HG03571 (cell line): ENCODE measurements around the gene CD300C.
"Not testable (repeated sequence)": the region's sequence is repeated elsewhere in the genome, so short reads cannot be mapped to it uniquely, and the experiment has no call there.

Source experiments
- ATAC-seq: cut with Tn5 transposase; IDR thresholded peaks from one replicate; pipeline ENCODE4 v1.9.1; 2021; ENCODE audit not compliant: unreplicated experiment

The CD300C gene

DNA sequence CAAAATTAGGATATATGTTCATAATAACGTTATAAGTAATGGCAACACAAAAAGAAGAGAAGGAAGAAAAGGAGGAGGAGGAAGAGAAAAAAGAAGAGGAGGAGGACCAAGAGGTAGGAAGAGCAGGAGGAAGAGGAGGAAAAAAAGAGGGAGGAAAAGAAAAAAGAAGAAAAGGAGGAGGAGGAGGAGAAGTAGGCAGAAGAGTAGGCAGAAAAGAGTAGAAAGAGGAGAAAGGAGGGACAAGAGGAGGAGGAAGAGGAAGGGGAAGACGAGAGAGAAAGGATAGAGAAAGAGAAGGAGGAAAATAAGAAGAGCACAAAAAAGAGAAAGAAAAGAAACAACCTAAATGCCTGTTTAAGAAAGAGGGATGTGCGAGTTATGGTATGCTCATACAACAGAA lies 9.0 kb downstream of the CD300C start:
- no peak for ATAC-seq

DNA sequence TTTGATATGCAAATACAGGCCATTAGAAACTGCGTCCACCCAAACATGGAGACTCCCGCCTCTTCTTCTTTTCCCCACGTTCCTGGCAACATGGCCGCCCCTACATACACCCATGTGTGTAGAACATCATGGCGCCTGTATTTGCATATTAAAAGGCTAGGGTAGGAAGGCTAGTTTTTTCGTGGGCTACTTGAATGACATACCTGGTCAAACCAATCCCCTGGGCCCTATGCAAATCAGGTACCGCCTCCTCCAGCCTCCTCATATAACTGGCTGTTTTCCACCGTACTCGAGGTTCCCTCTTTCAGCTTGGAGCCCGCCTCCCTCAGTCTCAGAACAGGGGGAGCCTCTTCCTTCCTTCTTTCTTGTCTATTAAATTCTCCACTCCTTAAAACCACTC lies 13.8 kb downstream of the CD300C start:
- no peak for ATAC-seq

DNA sequence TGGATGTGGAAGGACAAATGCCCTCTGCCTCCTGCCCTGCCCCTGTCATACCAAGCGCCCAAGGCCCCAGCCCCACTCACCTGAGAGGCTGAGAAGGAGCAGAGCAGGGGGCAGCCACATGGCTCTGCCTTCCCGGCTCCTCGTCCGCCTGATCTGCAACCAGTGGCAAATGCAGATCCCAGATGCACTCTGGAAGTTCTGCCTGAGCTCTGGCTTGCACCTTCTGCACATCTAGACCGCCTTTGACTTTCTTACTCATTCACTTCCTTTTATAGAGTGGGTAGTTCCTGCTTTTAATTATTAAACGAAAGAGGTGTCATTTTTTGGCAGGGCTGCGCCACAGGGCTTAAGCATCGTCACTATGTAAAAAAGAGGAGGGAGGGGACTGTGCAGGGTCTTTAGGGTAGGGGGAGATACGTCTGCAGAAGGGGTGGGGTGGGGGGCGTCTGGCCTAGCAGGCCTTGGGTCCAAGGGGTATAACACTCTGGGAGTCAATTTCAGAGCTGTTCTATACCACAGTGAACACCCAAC lies 14.6 kb downstream of the CD300C start, which contains the start of gene CD300LB:
CD300LB (minus strand) TSS at position 245 of the 531 bp plus-strand sequence; CDS start at position 120, 125 bp downstream.
- ATAC-seq = no peak

DNA sequence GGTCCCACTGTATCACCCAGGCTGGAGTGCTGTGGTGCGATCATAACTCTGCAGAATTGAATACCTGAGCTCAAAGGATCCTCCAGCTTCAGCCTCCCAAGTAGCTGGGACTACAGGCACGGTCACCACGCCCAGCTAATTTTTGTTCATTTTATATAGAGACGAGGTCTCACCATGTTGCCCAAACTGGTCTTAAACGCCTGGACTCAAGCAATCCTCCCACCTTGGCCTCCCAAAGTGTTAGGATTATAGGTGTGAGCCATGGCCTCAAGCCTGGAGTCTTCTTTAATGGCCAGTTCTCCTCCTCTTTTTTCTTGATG lies 15.1 kb downstream of the CD300C start:
- ATAC-seq = no peak

DNA sequence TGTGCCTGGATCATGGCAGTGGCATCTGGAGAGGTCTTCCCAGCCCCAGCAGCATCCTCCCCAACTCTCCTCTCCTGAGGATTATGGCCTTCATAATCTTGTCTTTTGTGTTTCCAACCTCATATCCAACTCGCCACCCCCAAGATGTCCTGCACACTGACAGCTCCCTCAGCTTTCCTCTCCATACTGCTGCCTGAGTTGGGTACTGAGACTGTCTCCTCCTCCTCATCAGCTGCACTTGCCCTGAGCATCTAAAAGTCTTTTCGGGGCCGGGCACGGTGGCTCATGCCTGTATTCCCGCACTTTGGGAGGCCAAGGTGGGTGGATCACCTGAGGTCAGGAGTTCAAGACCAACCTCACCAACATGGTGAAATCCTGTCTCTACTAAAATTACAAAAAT lies 16.7 kb downstream of the CD300C start:
- ATAC-seq = no peak

DNA sequence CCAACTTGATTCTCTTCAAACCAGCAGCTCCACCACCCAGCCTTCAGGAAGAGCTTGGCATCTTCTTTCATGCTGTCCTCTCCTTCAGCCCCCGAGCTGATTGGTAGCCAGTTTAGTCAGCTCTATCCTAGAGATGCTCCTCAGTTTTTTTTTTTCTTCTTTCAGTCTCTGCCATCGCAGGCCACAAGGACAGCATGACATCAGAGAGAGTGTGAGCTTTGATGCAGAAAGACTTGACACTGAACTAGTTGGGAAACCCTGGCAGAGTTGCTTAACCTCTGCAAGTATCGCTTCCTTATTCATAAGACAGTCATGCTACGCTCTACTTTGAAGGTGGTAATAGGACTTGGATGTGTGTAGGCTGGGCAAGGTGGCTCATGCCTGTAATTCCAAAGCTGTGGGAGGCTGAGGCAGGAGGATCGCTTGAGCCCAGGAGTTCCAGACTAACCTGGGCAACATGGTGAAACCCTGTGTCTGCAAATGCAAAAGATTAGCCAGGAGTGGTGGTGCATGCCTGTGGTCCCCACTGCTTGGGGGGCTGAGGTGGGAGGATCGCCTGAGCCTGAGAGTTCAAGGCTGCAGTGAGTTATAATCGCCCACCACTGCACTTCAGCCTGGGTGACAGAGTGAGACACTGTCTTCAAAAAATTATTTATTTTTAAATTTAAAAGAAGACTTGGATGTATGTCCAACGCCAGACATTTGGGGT lies 17.3 kb downstream of the CD300C start:
- ATAC-seq = peak; percentile 65

DNA sequence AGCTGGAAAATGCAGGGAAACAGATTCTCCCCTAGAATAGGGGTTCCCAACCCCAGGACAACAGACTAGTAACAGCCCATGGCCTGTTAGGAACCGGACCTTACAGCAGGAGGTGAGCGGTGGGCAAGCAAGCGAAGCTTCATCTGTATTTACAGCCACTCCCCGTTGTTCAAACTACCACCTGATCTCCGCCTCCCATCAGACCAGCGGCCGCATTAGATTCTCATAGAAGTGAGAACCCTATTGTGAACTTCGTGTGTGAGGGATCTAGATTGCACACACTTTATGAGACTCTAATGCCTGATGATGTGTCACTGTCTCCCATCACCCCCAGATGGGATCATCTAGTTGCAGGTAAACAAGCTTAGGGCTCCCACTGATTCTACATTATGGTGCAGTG lies 18.2 kb downstream of the CD300C start:
- no peak for ATAC-seq

DNA sequence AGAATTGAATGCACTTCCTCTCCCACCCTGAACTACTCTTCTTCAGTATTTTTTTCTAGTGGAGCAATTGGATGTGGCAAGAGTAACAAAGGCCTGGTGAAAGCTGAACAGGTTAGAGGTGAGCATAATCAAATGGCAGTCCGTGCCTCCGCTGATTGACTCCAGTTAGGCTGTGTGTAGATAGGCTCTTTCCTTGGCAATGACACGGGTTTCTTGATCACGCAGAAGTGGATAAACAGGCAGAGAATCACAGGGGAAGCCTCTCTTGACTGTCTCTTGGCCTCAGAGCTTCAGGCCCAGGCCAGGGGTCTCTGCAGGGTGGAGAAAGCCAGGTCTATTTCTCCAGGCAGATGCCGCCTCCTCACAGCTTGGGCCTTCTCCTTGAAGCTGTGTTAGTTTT lies 18.8 kb downstream of the CD300C start:
- ATAC-seq = no peak

DNA sequence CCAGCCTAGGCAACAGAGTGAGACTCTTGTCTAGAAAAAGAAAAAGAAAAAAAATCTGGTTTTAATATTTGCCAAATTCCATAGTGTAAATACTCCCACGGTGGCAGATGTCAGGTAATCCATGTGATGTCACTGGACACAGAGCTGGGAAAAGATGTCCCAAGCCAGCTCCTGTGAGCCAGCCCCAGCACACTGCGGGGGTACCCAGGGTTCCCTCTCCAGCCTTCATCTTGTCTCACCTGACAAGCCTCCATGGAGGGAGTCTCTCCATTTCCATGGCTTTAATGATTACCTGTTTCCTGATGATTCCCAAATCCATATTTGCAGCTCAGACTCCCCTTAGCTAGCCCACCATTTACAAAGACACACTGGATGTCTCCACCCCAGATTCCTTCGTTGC lies 19.2 kb downstream of the CD300C start:
- no peak for ATAC-seq

DNA sequence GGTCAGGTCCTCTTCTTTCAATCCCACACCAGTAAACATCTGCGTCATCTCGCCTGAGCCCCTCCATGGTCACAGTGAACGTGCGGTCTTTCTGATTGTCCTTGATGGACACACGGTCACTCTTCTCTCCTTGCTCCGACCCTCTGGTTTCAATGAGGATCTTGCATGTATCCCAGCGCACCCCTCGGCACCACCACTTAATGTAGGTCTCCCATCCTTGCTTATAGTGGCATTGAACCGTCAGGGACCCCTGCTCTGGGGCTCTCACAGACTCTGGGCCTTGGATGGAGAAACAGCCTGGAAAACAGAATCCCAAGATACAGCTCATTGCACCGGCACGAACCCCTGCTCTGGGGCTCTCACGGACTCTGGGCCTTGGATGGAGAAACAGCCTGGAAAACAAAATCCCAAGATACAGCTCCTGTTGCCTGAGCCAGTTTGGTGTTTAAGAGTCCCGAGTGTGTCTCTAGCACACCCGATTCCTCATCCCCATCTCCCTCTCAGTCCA lies 20.1 kb downstream of the CD300C start:
- no peak for ATAC-seq

DNA sequence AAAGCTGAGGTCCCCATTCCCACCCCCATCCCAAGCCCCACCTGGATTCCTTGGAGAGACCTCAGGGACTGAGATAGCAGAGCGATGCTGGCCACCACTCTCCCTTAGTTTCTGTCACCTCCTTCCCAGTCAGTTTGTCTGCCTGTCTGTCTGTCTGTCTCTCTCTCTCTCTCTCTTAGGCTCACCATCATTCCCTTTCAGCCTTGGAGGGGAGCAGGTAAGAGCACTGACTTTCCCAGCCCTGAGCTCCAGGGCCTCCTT lies 20.5 kb downstream of the CD300C start:
- ATAC-seq = no peak

DNA sequence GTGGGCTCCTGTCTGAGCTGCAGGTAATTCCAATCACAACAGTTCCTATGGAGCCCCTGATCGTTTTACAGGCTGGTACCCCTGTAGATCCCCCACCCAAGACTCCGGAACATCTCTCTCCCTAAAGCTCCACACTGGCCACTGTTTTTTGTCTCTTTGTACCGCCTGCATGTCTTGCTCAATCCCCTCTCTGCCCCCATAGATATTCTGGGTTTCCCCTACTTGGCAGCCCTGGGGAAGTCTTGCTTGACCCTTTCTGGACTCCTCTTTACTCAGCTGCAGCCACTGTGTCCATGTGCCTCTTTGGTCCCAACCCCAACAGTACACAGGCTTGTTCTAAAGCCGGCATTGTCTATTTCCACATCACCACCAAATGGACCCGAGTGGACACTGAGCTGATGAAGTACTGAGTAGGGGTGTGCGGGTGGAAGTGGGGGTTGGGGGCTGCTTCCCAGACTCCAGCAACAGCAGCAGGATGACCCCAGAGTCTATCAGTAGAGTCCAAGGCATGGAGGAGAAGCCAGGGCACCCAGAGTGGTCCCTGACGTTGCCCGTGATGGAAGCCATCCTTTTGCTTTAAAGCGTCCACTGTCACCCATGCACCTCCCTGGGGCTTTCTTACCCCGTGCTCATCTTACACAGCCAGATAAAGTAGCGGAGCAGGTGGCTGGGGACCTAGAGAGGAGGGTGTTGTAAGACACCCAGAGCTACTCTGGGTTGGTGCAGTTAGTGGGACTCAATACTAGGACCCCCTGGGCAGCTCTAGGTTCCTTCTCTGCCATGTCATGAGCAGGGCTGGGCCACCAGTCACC lies 21.1 kb downstream of the CD300C start:
- no peak for ATAC-seq

DNA sequence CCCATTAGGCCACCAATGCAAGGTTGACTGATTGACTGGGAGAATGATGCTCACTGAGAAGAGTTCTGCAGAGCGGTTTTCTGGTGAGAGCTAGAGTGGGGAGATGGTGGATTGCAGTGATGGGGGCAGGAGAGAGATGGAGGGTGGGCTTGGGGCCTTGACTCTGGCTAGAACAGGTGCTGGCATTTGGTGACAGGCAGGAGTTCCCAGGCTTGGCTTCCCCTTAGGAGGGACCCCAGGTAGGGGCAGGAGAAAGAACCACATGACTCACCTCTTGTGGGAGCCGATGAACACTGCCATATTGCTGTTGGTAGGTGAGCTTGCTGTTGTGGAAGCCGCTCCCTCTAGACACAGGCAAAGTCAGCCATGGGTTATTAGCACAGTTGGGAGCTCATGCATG lies 22.6 kb downstream of the CD300C start:
- ATAC-seq = no peak

DNA sequence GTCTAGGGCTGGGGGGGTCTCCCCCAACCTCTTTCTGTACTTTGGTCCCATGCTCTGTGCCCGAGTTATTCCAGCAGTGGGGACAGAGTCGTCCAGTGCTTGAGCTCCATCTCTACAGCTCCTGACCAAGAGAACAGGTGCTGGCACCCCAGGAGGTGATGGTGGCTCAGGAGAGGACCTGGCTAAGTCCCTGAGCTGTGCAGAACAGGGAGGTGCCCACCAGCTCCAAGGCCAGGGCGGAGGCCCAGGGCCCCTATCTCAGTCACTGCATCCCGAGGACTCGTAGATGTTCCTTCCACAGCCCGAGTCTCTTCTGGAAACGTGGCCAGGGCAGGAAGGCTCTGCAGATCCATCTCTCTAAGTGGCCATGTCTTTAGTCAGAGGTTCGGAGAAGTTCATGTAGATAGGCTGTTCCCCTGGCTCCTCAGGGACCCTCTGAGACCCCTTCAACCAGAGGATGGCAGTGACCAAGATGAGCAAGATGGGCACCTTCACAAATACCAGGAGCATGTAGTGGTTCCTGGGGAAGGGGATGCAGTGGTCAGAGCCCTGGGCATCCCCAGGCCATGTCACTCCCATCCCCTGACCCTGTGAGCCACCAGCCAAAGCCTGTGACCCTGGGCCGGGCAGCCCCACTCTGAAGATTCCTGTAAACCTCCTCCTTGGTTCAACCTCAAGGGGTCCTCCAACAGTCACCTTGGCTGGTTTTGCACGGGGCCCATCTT lies 23.4 kb downstream of the CD300C start:
- ATAC-seq = no peak

DNA sequence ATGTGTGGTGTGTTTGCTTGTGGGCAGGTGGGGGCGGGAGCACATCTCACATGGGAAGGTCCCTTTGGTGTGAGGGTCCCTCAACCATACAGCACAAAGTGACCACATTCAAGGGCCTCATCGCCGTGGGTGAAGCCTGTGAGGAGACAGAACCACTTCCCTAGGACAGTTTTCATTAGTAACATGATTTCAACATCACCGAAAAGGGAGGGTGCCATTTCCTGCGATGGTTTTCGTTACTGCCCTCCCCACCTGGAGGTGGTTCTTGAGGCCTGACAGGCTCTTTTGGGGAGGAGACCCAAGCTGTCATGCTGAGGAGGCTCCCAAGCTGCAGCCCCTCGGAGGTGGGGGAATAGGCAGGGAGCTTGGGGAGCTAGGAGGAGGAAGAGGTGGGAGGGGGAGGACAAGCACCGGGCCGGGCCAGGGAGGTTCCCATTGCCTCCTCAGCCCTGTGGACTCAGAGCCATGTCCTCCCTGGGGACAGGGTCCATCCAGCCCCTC lies 24.2 kb downstream of the CD300C start:
- no peak for ATAC-seq

DNA sequence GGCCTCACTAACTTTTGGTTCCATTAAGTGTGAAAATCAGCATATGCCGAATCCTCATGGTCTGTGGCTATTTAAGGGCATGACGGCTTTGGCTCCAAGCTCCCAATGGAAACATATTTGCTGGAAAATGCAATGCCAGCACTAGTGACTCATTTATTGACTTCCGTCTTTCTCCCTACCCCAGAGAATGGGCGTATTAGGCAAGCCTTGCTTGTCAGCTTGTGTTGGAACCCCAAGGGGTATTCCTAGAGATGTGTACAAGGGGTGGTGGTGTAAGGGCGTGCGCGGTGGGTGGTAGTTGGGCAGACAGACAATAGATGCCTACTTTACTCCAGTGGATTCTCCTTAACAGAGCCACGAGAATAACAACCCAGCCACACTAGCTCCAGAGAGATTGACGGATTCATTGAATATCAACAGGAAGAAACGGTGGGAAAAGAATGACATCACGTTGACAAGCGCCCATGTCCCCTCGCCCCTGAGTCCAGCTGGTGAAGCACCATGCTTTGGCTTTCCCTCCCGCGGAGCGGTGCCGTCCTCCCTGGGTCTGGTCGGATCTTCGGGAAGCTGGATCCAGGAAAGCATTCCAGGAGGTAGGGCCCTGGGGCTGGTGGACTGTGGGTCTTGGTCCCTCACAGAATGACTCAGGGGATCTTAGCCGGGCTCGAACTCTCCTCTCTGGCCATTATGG lies 25.0 kb downstream of the CD300C start:
- ATAC-seq = no peak

DNA sequence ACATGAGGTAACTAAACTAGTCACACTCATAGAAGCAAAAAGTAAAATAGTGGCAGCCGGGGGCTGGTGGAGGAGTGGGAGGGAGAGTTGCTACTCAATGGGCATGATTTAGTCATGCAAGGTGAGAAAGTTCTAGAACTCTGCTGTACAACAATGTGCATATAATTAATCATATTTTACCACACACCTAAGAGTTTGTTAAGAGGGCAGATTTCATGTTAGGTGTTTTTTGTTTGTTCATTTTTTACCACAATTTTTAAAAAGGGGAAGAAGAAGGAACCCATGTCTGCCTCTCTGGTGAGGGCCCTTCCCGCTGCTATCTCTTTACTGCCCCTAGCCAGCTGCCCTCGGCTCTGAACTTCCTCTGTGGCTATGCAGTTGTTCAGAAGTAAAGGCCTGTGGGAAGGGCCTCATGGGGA lies 25.9 kb downstream of the CD300C start:
- ATAC-seq = no peak

DNA sequence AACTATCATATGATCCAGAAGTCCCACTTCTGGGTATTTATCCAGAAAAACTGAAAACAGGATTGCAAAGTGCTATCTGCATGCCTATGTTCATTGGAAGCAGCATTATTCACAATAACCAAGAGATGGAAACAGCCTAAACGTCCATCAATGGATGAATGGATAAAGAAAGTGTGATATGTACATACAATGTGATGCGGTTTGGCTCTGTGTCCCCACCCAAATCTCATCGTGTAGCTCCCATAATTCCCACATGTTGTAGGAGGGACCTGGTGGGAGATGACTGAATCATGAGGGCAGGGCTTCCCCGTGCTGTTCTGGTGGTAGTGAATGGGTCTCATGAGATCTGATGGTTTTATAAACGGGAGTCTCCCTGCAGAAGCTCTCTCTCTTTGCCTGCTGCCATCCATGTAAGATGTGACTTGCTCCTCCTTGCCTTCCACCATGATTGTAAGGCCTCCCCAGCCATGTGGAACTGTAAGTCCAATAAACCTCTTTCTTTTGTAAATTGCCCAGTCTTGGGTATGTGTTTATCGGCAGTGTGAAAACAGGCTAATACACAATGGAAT lies 27.4 kb downstream of the CD300C start:
- not testable (repeated sequence) for ATAC-seq

DNA sequence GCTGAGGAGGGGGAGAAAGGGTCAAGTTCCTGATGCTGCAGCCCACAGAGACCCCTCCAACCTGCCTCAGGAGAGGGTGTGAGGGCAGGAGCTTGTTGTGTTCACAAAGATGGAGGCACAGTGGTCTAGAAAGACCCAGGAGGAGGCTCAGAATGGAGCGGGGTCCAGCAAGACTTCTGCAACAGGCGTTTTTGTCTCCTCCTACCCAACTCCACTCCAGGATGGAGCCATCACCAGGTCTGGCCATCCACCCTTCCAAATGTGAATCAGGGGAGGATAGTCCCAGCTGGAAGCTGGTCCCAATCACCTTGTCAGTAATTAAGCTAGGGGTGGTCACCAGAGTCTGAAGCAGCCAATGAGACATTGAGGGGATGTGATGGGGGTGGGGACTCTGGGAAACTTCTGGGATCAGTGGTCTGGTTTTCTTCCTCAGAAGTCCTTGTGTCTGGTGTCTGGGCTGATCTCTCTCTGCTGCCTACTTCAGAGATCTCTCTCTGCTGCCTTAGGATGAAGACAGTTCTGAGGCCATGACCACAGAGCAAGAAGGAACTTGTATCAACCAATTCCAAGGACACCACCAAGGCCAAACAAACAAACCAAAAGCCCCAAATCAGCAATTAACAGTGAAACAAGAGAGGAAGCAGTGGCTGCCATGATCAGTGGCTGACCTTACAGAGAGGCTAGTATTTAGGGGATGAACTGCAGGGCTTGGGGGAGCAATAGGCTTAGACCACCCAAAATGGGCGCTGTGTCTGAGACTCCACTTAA lies 29.2 kb downstream of the CD300C start:
- no peak for ATAC-seq

DNA sequence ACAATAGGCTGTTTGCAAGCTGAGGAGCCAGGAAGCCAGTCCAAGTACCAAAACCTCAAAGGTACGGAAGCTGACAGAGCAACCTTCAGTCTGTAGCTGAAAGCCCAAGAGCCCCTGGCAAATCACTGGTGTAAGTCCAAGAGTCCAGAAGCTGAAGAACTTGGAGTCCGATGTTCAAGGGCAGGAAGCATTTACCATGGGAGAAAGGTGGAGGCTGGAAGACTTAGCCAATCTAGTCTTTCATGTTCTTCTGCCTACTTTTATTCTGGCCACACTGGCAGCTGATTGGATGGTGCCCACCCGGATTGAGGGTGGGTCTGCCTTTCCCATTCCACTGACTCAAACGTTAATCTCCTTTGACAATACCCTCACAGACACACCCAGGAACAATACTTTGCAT lies 30.0 kb downstream of the CD300C start:
- ATAC-seq = no peak
